Fibroblast of gingiva (primary cell): Measurements from ENCODE around the gene MAPK14.

ENCODE experiments used
- DNase-seq: peaks from one replicate; pipeline ENCODE4 v3.0.0-alpha.2; 2011; ENCODE audit warnings: low read depth

The MAPK14 gene

GRCh38 chr6:36138667-36139066, 111.1 kb downstream of the MAPK14 start:
- DNase-seq, result no peak

GRCh38 chr6:36139431-36139830, 111.8 kb downstream of the MAPK14 start:
- DNase-seq, result no peak

- DNase-seq, result no peak
These were observed 112.5 kb downstream of the MAPK14 start for GRCh38 chr6:36139991-36140710.

GRCh38 chr6:36141091-36141490, 113.5 kb downstream of the MAPK14 start:
- no peak for DNase-seq

GRCh38 chr6:36141961-36142360, 114.4 kb downstream of the MAPK14 start:
- no peak for DNase-seq

- DNase-seq, result no peak
These were observed 115.6 kb downstream of the MAPK14 start for GRCh38 chr6:36142971-36143838.

GRCh38 chr6:36145495-36145894, 117.9 kb downstream of the MAPK14 start:
- DNase-seq, result no peak

- DNase-seq, result no peak
These were observed 119.7 kb downstream of the MAPK14 start for GRCh38 chr6:36147294-36147693.

- DNase-seq, result no peak
These were observed 121.9 kb downstream of the MAPK14 start for GRCh38 chr6:36149476-36149875.

GRCh38 chr6:36150283-36150682, 122.7 kb downstream of the MAPK14 start:
- no peak for DNase-seq

- no peak for DNase-seq
These were observed 126.7 kb downstream of the MAPK14 start for GRCh38 chr6:36154286-36154685.

- DNase-seq, result no peak
These were observed 128.1 kb downstream of the MAPK14 start for GRCh38 chr6:36155662-36156061.

- DNase-seq, result peak; percentile 28
These were observed 132.6 kb downstream of the MAPK14 start for GRCh38 chr6:36160147-36160760.
